Mammary epithelial cell (primary cell): ENCODE results near the gene CYP4F3.

Experiments
- EZH2 ChIP-seq: IDR thresholded peaks from 2 replicates; pipeline ENCODE4 v1.6.1; 2012; ENCODE audit warnings: low read length, inconsistent platforms, borderline replicate concordance
- TF ChIP-seq, protein P1 (sequence below), 2 donors: IDR thresholded peaks in 1 of 2; conservative IDR thresholded peaks in 1 of 2; 2 replicates each; pipeline ENCODE4 v1.5.1; 2011 to 2012; ENCODE audit warnings: inconsistent platforms in 2 of 2, low read length in 2 of 2, mild to moderate bottlenecking in 2 of 2, control low read depth in 1 of 2, low read depth in 1 of 2; ENCODE audit not compliant: insufficient read depth in 1 of 2; ENCODE audit errors: extremely low read depth in 1 of 2

- TF ChIP-seq, protein P1, sequence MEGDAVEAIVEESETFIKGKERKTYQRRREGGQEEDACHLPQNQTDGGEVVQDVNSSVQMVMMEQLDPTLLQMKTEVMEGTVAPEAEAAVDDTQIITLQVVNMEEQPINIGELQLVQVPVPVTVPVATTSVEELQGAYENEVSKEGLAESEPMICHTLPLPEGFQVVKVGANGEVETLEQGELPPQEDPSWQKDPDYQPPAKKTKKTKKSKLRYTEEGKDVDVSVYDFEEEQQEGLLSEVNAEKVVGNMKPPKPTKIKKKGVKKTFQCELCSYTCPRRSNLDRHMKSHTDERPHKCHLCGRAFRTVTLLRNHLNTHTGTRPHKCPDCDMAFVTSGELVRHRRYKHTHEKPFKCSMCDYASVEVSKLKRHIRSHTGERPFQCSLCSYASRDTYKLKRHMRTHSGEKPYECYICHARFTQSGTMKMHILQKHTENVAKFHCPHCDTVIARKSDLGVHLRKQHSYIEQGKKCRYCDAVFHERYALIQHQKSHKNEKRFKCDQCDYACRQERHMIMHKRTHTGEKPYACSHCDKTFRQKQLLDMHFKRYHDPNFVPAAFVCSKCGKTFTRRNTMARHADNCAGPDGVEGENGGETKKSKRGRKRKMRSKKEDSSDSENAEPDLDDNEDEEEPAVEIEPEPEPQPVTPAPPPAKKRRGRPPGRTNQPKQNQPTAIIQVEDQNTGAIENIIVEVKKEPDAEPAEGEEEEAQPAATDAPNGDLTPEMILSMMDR (conservative IDR thresholded peaks at IDR 0.05 in 1 of 2, IDR thresholded peaks at IDR 0.05 in 1 of 2; ENCODE audit: extremely low read depth in 1 of 2, insufficient read depth in 1 of 2, low read depth in 1 of 2, low read length in 2 of 2): no peak
- TF ChIP-seq EZH2: no peak
Observed at GRCh38 chr19:15641901-15642491, 1.3 kb downstream of the CYP4F3 start.
